ENCODE results near the gene KIN.

KIN gene

GRCh38 chr10:7811000-7811399 lies 23.2 kb upstream of the KIN start:
- Histone ChIP-seq H3K27ac (ENCODE audit: extremely low read depth, low read depth, low read length) (no peak overlapping the region), H3K4me1 (ENCODE audit: control insufficient read depth, insufficient read depth, low read length) (no peaks in the 10 kb centered on the region), H3K4me3 (ENCODE audit: low read depth, low read length) (no peak overlapping the region), H3K9me3 (ENCODE audit: control insufficient read depth, insufficient read depth, low read depth, low read length) (no peaks in the 10 kb centered on the region), H3K36me3 (ENCODE audit: control insufficient read depth in 2 of 2, insufficient read depth in 1 of 2, low read length in 2 of 2) (peaks cover 15 to 21% of the 10 kb centered on the region in 2 experiments)
- TF ChIP-seq ZBTB48 (tag by site-specific recombination; IDR thresholded peaks at IDR 0.05), result no peak
- ChIA-PET POLR2A (interaction anchor here (3.6 kb wide), 1 partner anchor 22 kb away, joined by 19 read pairs; the partner anchor contains the start of genes ATP5F1C and KIN), CTCF (no interaction called here)

- ChIA-PET CTCF (no interaction called here), POLR2A (interaction anchor here (3.6 kb wide), 1 partner anchor 22 kb away, joined by 19 read pairs; the partner anchor contains the start of genes ATP5F1C and KIN)
- no peak overlapping the region for H3K4me3 ChIP-seq (ENCODE audit: low read depth, low read length)
- no peaks in the 10 kb centered on the region for H3K4me1 ChIP-seq (ENCODE audit: control insufficient read depth, insufficient read depth, low read length)
- no peak overlapping the region for H3K27ac ChIP-seq (ENCODE audit: extremely low read depth, low read depth, low read length)
- TF ChIP-seq ZNF24 (tag by site-specific recombination; IDR thresholded peaks at IDR 0.05) (no peak), ZBTB20 (tag by site-specific recombination; IDR thresholded peaks at IDR 0.05) (no peak), SP2 (tag by site-specific recombination; IDR thresholded peaks at IDR 0.05) (no peak)
- H3K9me3 ChIP-seq (ENCODE audit: control insufficient read depth, insufficient read depth, low read depth, low read length), result no peaks in the 10 kb centered on the region
- peaks cover 18 to 25% of the 10 kb centered on the region in 2 experiments for H3K36me3 ChIP-seq (ENCODE audit: control insufficient read depth in 2 of 2, insufficient read depth in 1 of 2, low read length in 2 of 2)
Measured at GRCh38 chr10:7810443-7810842, 22.6 kb upstream of the KIN start.

- ChIA-PET CTCF (no interaction called here), POLR2A (interaction anchor here (1.1 to 3.6 kb wide), 4 partner anchors 10 to 20 kb away, joined by 4 to 19 read pairs (median 8); partner anchors contain the start of genes ATP5F1C, KIN and TAF3)
Measured at GRCh38 chr10:7808686-7809267, 21.0 kb upstream of the KIN start.

DNA sequence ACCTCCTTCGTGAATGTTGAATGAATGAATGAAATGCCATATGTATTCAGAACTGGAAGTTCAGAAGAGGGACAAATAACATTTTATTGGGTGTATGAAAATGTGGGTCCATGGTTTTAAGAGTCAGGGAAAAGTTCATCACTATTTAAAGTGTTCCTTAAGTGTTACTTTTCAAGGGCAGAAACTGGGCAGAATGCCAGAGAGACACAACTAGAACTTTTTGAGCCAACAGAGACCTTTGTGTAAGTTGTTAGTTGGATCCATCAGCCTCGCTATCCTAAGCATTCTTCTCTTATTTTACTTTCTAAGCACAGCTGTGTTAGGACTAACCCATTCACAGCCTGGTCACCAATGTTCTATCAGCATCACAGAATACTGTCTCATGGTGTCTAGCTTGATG lies 16.9 kb upstream of the KIN start:
- Histone ChIP-seq H3K27ac (ENCODE audit: extremely low read depth, low read depth, low read length) (no peak overlapping the region), H3K4me1 (ENCODE audit: control insufficient read depth, insufficient read depth, low read length) (no peaks in the 10 kb centered on the region), H3K4me3 (ENCODE audit: low read depth, low read length) (no peak overlapping the region), H3K36me3 (ENCODE audit: control insufficient read depth in 2 of 2, insufficient read depth in 1 of 2, low read length in 2 of 2) (peaks cover 64 to 78% of the 10 kb centered on the region in 2 experiments), H3K9me3 (ENCODE audit: control insufficient read depth, insufficient read depth, low read depth, low read length) (no peaks in the 10 kb centered on the region)
- TF ChIP-seq ZNF132 (tag by site-specific recombination; IDR thresholded peaks at IDR 0.05; ENCODE audit: borderline replicate concordance) (no peak), ZBTB1 (tag by site-specific recombination; IDR thresholded peaks at IDR 0.05) (no peak), WT1 (tag by site-specific recombination; IDR thresholded peaks at IDR 0.05) (no peak), IKZF3 (tag by site-specific recombination; IDR thresholded peaks at IDR 0.05) (no peak), ZEB2 (tag by site-specific recombination; IDR thresholded peaks at IDR 0.05) (no peak), ZNF555 (tag by site-specific recombination; conservative IDR thresholded peaks at IDR 0.05) (no peak), EGR2 (tag by site-specific recombination; IDR thresholded peaks at IDR 0.05; ENCODE audit: low read depth) (no peak), ZNF416 (tag by site-specific recombination; IDR thresholded peaks at IDR 0.05) (no peak), MEIS1 (CRISPR knock-in tag; IDR thresholded peaks at IDR 0.05; ENCODE audit: borderline replicate concordance) (no peak), ZNF23 (tag by site-specific recombination; IDR thresholded peaks at IDR 0.05; ENCODE audit: borderline replicate concordance) (no peak), ZNF549 (tag by site-specific recombination; IDR thresholded peaks at IDR 0.05) (no peak), ZBTB10 (tag by site-specific recombination; IDR thresholded peaks at IDR 0.05) (no peak)
- TF ChIP-seq, protein P1, sequence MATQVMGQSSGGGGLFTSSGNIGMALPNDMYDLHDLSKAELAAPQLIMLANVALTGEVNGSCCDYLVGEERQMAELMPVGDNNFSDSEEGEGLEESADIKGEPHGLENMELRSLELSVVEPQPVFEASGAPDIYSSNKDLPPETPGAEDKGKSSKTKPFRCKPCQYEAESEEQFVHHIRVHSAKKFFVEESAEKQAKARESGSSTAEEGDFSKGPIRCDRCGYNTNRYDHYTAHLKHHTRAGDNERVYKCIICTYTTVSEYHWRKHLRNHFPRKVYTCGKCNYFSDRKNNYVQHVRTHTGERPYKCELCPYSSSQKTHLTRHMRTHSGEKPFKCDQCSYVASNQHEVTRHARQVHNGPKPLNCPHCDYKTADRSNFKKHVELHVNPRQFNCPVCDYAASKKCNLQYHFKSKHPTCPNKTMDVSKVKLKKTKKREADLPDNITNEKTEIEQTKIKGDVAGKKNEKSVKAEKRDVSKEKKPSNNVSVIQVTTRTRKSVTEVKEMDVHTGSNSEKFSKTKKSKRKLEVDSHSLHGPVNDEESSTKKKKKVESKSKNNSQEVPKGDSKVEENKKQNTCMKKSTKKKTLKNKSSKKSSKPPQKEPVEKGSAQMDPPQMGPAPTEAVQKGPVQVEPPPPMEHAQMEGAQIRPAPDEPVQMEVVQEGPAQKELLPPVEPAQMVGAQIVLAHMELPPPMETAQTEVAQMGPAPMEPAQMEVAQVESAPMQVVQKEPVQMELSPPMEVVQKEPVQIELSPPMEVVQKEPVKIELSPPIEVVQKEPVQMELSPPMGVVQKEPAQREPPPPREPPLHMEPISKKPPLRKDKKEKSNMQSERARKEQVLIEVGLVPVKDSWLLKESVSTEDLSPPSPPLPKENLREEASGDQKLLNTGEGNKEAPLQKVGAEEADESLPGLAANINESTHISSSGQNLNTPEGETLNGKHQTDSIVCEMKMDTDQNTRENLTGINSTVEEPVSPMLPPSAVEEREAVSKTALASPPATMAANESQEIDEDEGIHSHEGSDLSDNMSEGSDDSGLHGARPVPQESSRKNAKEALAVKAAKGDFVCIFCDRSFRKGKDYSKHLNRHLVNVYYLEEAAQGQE (tag by site-specific recombination; IDR thresholded peaks at IDR 0.05), result no peak
- ChIA-PET CTCF (no interaction called here), POLR2A (no interaction called here)

More at GRCh38 chr10:7808686-7809267, 21.0 kb upstream of the KIN start:
- TF ChIP-seq, protein P2, sequence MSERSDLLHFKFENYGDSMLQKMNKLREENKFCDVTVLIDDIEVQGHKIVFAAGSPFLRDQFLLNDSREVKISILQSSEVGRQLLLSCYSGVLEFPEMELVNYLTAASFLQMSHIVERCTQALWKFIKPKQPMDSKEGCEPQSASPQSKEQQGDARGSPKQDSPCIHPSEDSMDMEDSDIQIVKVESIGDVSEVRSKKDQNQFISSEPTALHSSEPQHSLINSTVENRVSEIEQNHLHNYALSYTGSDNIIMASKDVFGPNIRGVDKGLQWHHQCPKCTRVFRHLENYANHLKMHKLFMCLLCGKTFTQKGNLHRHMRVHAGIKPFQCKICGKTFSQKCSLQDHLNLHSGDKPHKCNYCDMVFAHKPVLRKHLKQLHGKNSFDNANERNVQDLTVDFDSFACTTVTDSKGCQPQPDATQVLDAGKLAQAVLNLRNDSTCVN (tag by site-specific recombination; optimal IDR thresholded peaks at IDR 0.05), result no peak
- peak; percentile 94 for TF ChIP-seq ZNF121 (tag by site-specific recombination; IDR thresholded peaks at IDR 0.05)
- no peaks in the 10 kb centered on the region for H3K4me1 ChIP-seq (ENCODE audit: control insufficient read depth, insufficient read depth, low read length)
- H3K27ac ChIP-seq (ENCODE audit: extremely low read depth, low read depth, low read length), result no peak overlapping the region
- no peak overlapping the region for H3K4me3 ChIP-seq (ENCODE audit: low read depth, low read length)
- no peaks in the 10 kb centered on the region for H3K9me3 ChIP-seq (ENCODE audit: control insufficient read depth, insufficient read depth, low read depth, low read length)
- peaks cover 32 to 40% of the 10 kb centered on the region in 2 experiments for H3K36me3 ChIP-seq (ENCODE audit: control insufficient read depth in 2 of 2, insufficient read depth in 1 of 2, low read length in 2 of 2)
